Endodermal cell (in vitro differentiated cells): ENCODE results near the gene CSH1. TPM values are rescaled to one million over a fixed set of nuclear protein-coding genes. Genes with fewer than 3 reads are reported as not detected.
A peak's percentile ranks its signal among the peaks of the same experiment; 100 is the strongest.
"Not testable (repeated sequence)": the region's sequence is repeated elsewhere in the genome, so short reads cannot be mapped to it uniquely, and the experiment has no call there.

ENCODE experiments used
- DNase-seq: peaks from one replicate; pipeline ENCODE4 v3.0.0-alpha.2; 2017
- H3K27ac ChIP-seq: 2 replicates; pipeline ENCODE4 v1.5.1; 2013; ENCODE audit warnings: mild to moderate bottlenecking, low read depth, low read length, moderate library complexity
- H3K27me3 ChIP-seq: 2 replicates; pipeline ENCODE4 v1.6.1; 2013; ENCODE audit warnings: mild to moderate bottlenecking, low read length, moderate library complexity; ENCODE audit not compliant: insufficient read depth, control insufficient read depth, poor library complexity, severe bottlenecking
- H3K36me3 ChIP-seq: 2 replicates; pipeline ENCODE4 v1.7.0; 2013; ENCODE audit warnings: mild to moderate bottlenecking, low read length, moderate library complexity; ENCODE audit not compliant: control insufficient read depth, insufficient read depth
- H3K4me1 ChIP-seq: one replicate; pipeline ENCODE4 v1.7.0; 2013; ENCODE audit warnings: low read length; ENCODE audit not compliant: control insufficient read depth, insufficient read depth
- H3K4me3 ChIP-seq: 2 replicates; pipeline ENCODE4 v1.5.1; 2013; ENCODE audit warnings: mild to moderate bottlenecking, low read length, moderate library complexity
- H3K9ac ChIP-seq: 2 replicates; pipeline ENCODE4 v1.6.1; 2013; ENCODE audit warnings: mild to moderate bottlenecking, low read length, moderate library complexity; ENCODE audit not compliant: poor library complexity, severe bottlenecking; ENCODE audit errors: extremely low read depth
- H3K9me3 ChIP-seq: 2 replicates; pipeline ENCODE4 v1.6.1; 2013; ENCODE audit warnings: mild to moderate bottlenecking, low read length, moderate library complexity; ENCODE audit not compliant: control insufficient read depth
- H3K27ac Mint-ChIP-seq: 2 replicates; pipeline ENCODE4 v1.8.0; 2020; ENCODE audit warnings: mixed read lengths
- H3K27me3 Mint-ChIP-seq: 2 replicates; pipeline ENCODE4 v1.8.0; 2021; ENCODE audit warnings: mild to moderate bottlenecking, mixed read lengths; ENCODE audit not compliant: insufficient read depth
- H3K36me3 Mint-ChIP-seq: 2 replicates; pipeline ENCODE4 v1.8.0; 2020; ENCODE audit warnings: low read depth, mixed read lengths
- H3K4me1 Mint-ChIP-seq: 2 replicates; pipeline ENCODE4 v1.8.0; 2020; ENCODE audit warnings: mixed read lengths
- H3K4me3 Mint-ChIP-seq: 2 replicates; pipeline ENCODE4 v1.8.0; 2020; ENCODE audit warnings: mild to moderate bottlenecking, moderate library complexity, mixed read lengths
- H3K9me3 Mint-ChIP-seq: 2 replicates; pipeline ENCODE4 v1.8.0; 2020; ENCODE audit warnings: mild to moderate bottlenecking, mixed read lengths
- CTCF ChIP-seq: fragments of 200-600 bp; sonication (generic); conservative IDR thresholded peaks from 2 replicates; pipeline ENCODE4 v1.5.0; 2021; ENCODE audit warnings: antibody characterized with exemption, mild to moderate bottlenecking
- WGBS, 2 experiments: methylation state at CpG; one replicate each; pipeline versions ENCODE4 v1.1.5 to v1.1.7; 2013; ENCODE audit warnings: missing lambda C conversion rate in 2 of 2, mixed read lengths in 1 of 2; ENCODE audit not compliant: insufficient coverage in 1 of 2, insufficient read length in 1 of 2; 5-methylcytosine and 5-hydroxymethylcytosine counted together
- total RNA-seq, 2 donors: library from RNA; stranded (reverse); fragmentation: NEBNext Ultra II Directional in 1 of 2; extraction: Animal tissue kit (Norgen Biotek cat#: 25700) in 1 of 2; gene quantifications; 2 replicates in 1 of 2; 3 replicates in 1 of 2; pipeline ENCODE4 v1.2.1, GENCODE V29; 2021

CSH1 gene
- total RNA-seq, 2 donors from 2014 or later: 0.64 TPM; not detected in 1

GRCh38 chr17:63907161-63907778 lies 10.9 kb upstream of the CSH1 start:
- 84 to 95% methylated on average over 5 to 7 of the region's 12 CpGs for WGBS, 2 experiments
- not testable (repeated sequence) for H3K9ac ChIP-seq, H3K27me3 ChIP-seq, H3K9me3 Mint-ChIP-seq, H3K27ac Mint-ChIP-seq, H3K4me3 ChIP-seq, H3K27ac ChIP-seq, H3K4me3 Mint-ChIP-seq, H3K4me1 ChIP-seq, H3K9me3 ChIP-seq, H3K36me3 ChIP-seq, H3K36me3 Mint-ChIP-seq
- peaks cover 14% of the 10 kb centered on the region for H3K4me1 Mint-ChIP-seq
- peak; percentile 80 for DNase-seq
- peak; percentile 74 for TF ChIP-seq CTCF
- H3K27me3 Mint-ChIP-seq: peaks cover 42% of the 10 kb centered on the region

GRCh38 chr17:63904796-63905195 lies 8.4 kb upstream of the CSH1 start:
- not testable (repeated sequence) for H3K27me3 ChIP-seq, H3K36me3 Mint-ChIP-seq, H3K4me3 Mint-ChIP-seq, H3K4me1 ChIP-seq, H3K9ac ChIP-seq, H3K4me3 ChIP-seq, H3K36me3 ChIP-seq, DNase-seq, H3K9me3 ChIP-seq, H3K9me3 Mint-ChIP-seq, H3K27ac ChIP-seq, H3K27ac Mint-ChIP-seq
- H3K4me1 Mint-ChIP-seq: peaks cover 12% of the 10 kb centered on the region
- peaks cover 44% of the 10 kb centered on the region for H3K27me3 Mint-ChIP-seq
- WGBS, 2 experiments: 85 to 96% methylated on average over 7 to 8 of the region's 8 CpGs

- not testable (repeated sequence) for H3K4me1 ChIP-seq, H3K4me3 Mint-ChIP-seq, H3K9ac ChIP-seq, H3K9me3 Mint-ChIP-seq, H3K27me3 ChIP-seq, H3K4me3 ChIP-seq, H3K27ac Mint-ChIP-seq, H3K27ac ChIP-seq, H3K36me3 Mint-ChIP-seq, DNase-seq, H3K36me3 ChIP-seq, H3K9me3 ChIP-seq
- peaks cover 37% of the 10 kb centered on the region for H3K27me3 Mint-ChIP-seq
- peaks cover 12% of the 10 kb centered on the region for H3K4me1 Mint-ChIP-seq
- 56 to 73% methylated on average over 4 to 5 of the region's 5 CpGs for WGBS, 2 experiments
- peak; percentile 76 for TF ChIP-seq CTCF
Measured at GRCh38 chr17:63903787-63904201, 7.4 kb upstream of the CSH1 start.

GRCh38 chr17:63901971-63902370 lies 5.6 kb upstream of the CSH1 start:
- 95% methylated on average over 2 of the region's 2 CpGs for WGBS, 2 experiments

GRCh38 chr17:63898899-63899798 lies 2.8 kb upstream of the CSH1 start:
- H3K9me3 ChIP-seq, H3K36me3 ChIP-seq, H3K27ac ChIP-seq, H3K4me3 Mint-ChIP-seq, H3K27me3 ChIP-seq, H3K27ac Mint-ChIP-seq, H3K36me3 Mint-ChIP-seq, H3K4me1 ChIP-seq, H3K9me3 Mint-ChIP-seq, H3K4me1 Mint-ChIP-seq, H3K4me3 ChIP-seq, H3K9ac ChIP-seq, DNase-seq: not testable (repeated sequence)
- 86% methylated on average over 6 of the region's 6 CpGs; no CpG with 5 or more reads in 1 of the 2 experiments for WGBS, 2 experiments
- H3K27me3 Mint-ChIP-seq: peaks cover 19% of the 10 kb centered on the region

More at GRCh38 chr17:63901971-63902370, 5.6 kb upstream of the CSH1 start:
- not testable (repeated sequence) for H3K9ac ChIP-seq, H3K27me3 ChIP-seq, H3K27ac Mint-ChIP-seq, H3K36me3 Mint-ChIP-seq, H3K9me3 ChIP-seq, H3K4me1 ChIP-seq, H3K27ac ChIP-seq, H3K4me3 ChIP-seq, H3K9me3 Mint-ChIP-seq, H3K4me3 Mint-ChIP-seq, DNase-seq, H3K36me3 ChIP-seq, H3K4me1 Mint-ChIP-seq
- H3K27me3 Mint-ChIP-seq: peaks cover 29% of the 10 kb centered on the region
